HG03025 (cell line): Measurements from ENCODE around the gene MAD1L1.
"Not testable (repeated sequence)": the region's sequence is repeated elsewhere in the genome, so short reads cannot be mapped to it uniquely, and the experiment has no call there.

Experiments used
- ATAC-seq: cut with Tn5 transposase; IDR thresholded peaks from one replicate; pipeline ENCODE4 v1.9.1; 2021; ENCODE audit warnings: mild to moderate bottlenecking, moderate library complexity; ENCODE audit not compliant: unreplicated experiment, low FRiP score

MAD1L1 gene

GRCh38 chr7:2162959-2163358, 69.8 kb downstream of the MAD1L1 start:
- no peak for ATAC-seq

- ATAC-seq: not testable (repeated sequence)
Measured at GRCh38 chr7:2162004-2162902, 70.5 kb downstream of the MAD1L1 start.

DNA sequence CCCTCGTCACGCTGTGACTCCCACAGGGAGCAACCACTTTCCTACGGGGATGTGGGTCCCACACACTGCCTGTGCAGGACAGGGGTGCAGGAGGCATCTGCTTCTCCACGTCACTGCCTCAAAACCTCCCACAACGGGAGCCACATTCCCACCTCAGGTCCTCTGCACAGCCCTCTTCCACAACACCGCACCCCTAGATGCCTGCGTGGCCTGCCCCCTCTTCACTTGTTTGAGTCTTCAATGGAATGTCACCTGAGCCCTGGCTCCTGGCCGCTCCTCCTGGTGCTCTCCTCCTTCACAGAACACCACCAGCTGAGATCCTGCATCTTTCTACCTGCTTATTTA, 73.6 kb downstream of the MAD1L1 start:
- ATAC-seq: no peak

DNA sequence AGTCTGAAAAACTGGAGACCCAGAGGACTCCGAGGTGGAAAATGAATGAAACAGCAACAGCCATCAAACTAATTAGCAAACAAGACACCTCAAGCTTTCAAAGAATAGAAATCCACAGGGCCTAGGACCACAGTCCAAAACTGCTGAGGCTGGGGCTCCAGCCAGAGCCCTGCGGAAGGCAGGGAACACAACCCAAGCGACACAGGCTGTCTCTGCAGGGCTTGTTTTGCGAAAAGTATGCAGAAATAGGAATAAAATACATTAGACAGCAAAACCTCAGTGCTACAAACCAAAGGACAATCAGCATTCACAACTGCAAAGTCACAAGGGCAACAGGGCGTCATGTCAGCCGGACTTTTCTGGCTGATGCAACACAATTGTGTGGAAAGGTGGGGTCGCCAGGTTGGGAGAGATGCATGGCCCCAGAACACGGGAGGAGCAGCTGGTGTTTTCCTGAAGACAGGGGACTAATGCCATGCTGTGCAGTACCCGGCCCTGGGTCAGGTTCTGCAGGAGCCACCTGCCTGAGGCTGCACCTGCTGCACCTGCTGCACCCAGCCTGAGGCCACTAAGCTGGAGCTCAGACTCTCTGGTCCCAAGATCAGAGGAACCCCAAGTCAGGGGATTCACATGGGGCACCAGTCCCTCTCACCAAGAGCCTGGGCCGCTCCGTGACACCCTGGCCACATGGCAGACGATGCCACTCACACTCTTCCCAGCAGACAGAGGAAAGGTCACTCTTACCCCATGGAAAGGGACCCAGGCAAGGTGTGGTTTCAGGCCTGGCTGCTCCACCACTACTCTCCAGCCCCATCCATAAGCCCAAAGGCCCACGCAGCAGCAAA, 74.2 kb downstream of the MAD1L1 start:
- no peak for ATAC-seq

GRCh38 chr7:2157473-2158279, 75.1 kb downstream of the MAD1L1 start:
- ATAC-seq: no peak

DNA sequence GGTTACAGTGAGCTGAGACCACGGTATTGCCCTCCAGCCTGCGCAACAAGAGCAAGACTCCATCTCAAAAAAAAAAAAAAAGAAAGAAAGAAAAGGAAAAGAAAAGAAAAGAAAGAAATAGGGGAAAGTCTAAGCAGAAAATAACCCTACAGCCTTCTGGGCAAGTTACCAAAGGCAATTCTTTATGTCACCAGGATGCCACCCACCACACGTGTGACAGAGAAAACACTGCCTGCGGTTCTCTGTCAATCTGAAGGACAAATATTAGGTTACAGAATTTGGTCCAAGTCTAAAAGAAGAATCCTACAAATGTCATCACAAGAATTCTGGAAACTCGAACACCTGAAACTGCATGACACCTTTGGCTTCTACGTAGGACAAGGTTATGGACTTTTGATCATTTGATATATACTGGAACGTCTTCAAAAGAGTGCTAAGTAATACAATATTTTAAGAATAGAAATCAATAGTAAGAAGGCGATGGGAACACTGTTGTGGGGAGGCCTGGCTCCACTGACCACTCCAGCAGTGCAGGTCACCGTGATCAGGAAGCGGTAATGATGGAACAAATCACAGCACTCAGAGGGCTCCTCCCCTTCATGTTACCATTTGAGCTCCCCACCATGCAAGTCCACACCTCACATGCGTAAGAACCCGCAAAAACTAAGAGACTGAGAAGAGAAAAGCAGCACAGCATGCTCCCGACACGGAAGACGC, 75.8 kb downstream of the MAD1L1 start:
- no peak for ATAC-seq

DNA sequence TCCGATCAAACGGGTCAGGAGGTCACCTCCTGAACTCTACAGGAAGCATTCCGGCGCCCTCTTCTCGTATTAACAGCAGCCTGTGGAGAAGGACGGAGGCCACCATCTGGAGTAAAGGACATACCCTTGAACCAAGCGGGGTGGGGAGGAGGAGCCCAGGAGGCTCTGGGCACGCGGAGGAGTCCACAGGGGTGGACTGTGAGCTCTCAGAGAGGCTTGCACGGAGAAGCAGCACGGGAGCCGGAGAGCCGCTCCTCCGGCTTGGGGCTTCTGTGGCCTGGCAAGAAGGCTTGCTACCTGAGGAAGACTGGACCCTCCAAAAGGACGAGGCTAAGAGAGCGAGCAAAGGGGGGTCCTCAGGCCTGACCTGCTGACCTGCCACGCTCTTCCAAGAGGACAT, 77.9 kb downstream of the MAD1L1 start:
- ATAC-seq: no peak

DNA sequence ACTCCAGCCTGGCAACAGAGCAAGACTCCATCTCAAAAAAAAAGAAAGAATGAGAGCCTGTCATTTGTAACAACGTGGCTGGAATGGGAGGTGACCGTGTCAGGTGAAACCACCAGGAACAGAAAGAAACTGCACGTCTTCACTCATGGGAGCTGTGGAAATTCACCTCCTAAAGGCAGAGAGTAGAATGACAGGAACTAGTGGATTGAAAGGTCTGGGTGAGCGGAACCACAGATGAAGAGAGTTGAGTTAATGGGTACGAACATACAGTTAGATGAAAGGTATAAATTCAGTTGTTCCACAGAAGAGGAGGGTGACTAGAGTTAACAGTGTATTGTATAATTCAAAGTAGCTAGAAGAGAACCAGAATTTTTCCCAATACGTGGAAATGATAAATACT, 78.6 kb downstream of the MAD1L1 start:
- ATAC-seq: no peak

GRCh38 chr7:2152646-2153045, 80.1 kb downstream of the MAD1L1 start:
- no peak for ATAC-seq

DNA sequence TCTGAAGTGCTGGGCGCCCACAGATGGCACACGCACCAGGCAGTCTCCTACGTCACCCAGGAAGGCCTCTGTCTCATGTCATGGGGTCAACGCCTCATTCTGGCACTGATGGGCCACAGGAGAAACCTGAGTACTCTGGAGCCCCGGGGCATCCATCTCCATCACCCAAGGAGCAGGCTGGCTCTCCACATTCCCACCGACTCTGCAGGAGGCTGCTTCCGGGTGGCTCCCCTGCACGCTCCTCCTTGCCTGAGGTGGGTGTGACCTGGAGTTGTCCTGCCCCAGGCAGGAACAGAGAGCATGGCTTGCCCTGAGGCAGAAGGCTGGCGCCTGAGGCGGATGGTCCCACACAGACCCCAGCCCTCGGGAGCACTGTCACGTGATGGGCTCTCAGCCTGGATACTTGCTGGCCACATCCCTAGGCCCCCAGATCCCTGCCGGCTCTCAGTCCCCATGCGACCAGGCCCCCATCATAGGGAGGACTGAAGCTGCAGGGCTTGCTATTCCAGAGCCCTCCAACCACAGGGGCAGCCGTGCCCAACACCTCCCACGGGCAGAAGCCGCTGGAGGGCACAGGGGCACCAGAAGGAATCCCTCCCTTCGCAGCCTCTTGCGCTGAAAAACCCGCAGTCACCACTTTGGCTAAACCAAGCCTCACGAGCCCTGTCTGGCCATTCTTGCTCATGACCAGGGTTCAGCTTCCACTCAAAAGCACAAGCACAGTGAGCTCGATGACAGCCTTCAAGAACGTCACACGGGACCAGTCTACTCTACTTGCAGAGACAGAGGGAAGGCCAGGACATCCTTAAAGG, 80.7 kb downstream of the MAD1L1 start:
- ATAC-seq: no peak

GRCh38 chr7:2151237-2151636, 81.5 kb downstream of the MAD1L1 start:
- no peak for ATAC-seq

GRCh38 chr7:2150445-2150815, 82.3 kb downstream of the MAD1L1 start:
- ATAC-seq: no peak

DNA sequence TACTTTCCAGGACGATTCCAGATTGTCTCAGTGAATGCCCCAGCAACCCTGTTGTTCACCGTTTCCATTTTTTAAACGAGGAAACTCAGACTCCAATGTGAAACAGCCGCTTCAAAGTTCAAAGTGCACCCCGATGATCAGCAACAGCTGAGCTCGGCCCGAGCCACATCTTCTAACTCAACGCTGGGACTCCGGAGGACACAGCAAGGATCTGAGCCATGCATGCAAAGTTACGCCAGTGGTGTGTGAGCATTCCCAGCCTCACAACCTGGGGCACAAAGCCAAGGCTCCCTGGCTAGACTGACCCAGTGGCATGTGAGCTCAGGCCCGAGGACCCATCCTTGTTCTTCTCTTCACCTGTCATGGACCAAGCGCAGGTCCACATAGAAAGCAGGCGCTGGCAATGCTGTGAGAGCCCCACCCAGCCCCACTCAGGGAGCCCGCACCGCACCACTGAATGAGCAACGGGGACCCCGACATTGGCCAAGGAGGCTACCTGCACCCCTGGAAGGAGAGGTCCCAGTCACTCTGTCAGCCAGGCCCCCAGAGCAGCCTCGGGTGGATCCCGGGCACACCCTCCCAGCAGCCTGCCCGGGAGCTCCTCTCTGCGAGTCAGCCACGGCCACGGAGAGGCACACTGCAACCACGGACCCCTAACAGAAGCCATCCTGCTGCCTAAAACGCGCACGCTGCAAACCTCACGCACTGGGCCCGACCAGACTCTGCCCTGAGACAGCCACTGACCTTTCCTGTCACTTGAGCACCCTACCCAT, 82.9 kb downstream of the MAD1L1 start:
- ATAC-seq: no peak

DNA sequence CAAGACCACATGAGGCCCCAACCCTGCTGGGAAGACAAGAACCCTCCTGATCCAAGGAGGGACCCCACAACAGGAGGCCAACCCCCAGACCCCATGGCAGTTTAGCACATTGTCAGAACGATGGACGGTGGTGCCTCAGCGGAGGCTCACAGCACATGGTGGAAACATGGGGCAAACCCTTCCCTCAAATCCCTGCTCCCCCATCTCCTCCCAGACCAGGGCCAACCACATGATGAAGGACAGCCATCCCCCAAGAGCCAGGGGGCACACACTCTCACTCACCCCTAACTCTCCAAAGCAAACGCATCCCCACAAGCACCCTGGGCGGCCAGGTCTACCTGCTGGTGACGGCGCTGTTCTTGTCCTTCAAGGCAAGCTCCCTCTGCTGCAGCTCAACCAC, 83.9 kb downstream of the MAD1L1 start:
- ATAC-seq: no peak

- ATAC-seq: no peak
Measured at GRCh38 chr7:2148189-2148588, 84.6 kb downstream of the MAD1L1 start.

- no peak for ATAC-seq
Measured at GRCh38 chr7:2146676-2147472, 85.9 kb downstream of the MAD1L1 start.

DNA sequence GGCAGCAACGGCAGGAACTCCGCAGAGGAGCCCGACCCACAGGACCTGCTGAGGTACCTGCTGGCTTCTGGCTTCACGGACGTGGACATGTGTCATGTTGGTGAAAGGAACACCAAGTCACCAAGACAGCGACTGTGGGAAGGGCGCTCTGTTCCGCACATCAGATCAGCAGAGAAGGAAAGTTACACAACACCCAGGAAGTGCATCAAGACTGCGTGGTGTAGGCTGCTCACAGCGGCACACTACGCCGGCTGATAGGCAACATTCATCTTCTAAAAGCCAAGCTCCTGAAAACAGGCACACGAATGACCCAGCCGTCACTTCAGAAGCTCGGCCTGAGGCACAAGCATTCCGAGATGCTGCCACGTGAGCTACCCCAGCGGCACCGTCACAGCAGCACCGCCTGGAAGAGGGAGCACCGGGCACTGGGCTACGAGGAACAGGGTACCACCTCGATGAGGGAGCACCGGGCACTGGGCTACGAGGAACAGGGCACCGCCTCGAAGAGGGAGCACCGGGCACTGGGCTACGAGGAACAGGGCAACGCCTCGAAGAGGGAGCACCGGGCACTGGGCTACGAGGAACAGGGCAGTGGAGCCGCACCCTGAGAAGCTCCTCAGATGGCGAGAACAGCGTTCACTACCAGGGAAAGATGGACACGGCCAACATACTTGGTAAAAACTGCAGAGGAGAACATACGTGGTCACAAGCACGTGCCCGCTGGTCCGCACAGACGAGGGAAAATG, 86.7 kb downstream of the MAD1L1 start:
- no peak for ATAC-seq
